COLO668 (cell line): ENCODE data around the gene F7.

Experiments used
- DNase-seq: peaks from one replicate; lab custom pipeline; 2025; ENCODE audit not compliant: unreplicated experiment; lab: John Stamatoyannopoulos, UW

Gene F7

GRCh38 chr13:113167575-113167974 is 62.0 kb downstream of the F7 start:
- no peak for DNase-seq

- DNase-seq, result no peak
Measured at GRCh38 chr13:113168211-113168610, 62.6 kb downstream of the F7 start.

- peak; percentile 55 for DNase-seq
Measured at GRCh38 chr13:113169277-113170272, 64.0 kb downstream of the F7 start.
